ENCODE data around the gene OR6K2.

The OR6K2 gene

GRCh38 chr1:158681606-158682005 is 18.8 kb downstream of the OR6K2 start:
- no peak overlapping the region for H3K4me3 ChIP-seq (ENCODE audit: low read length)
- H3K9ac ChIP-seq (ENCODE audit: low read depth, low read length): no peak overlapping the region
- no peaks in the 10 kb centered on the region for H3K36me3 ChIP-seq (ENCODE audit: insufficient read depth, low read length)
- no peak overlapping the region for H3K4me2 ChIP-seq (ENCODE audit: low read length)
- no peaks in the 10 kb centered on the region for H3K9me3 ChIP-seq (replicated peaks; ENCODE audit: low read length)
- H3K27me3 ChIP-seq (ENCODE audit: control insufficient read depth, insufficient read depth, low read length): no peaks in the 10 kb centered on the region
- H3K4me1 ChIP-seq (ENCODE audit: control insufficient read depth, insufficient read depth, low read length): no peaks in the 10 kb centered on the region

- Histone ChIP-seq H3K9me3 (replicated peaks; ENCODE audit: low read length) (no peaks in the 10 kb centered on the region), H3K4me2 (ENCODE audit: low read length) (no peak overlapping the region), H3K4me3 (ENCODE audit: low read length) (no peak overlapping the region), H3K9ac (ENCODE audit: low read depth, low read length) (no peak overlapping the region), H3K4me1 (ENCODE audit: control insufficient read depth, insufficient read depth, low read length) (no peaks in the 10 kb centered on the region), H3K27me3 (ENCODE audit: control insufficient read depth, insufficient read depth, low read length) (no peaks in the 10 kb centered on the region), H3K36me3 (ENCODE audit: insufficient read depth, low read length) (no peaks in the 10 kb centered on the region)
Measured at GRCh38 chr1:158679289-158679688, 21.2 kb downstream of the OR6K2 start.

- no peaks in the 10 kb centered on the region for H3K27me3 ChIP-seq (ENCODE audit: control insufficient read depth, insufficient read depth, low read length)
- no peak overlapping the region for H3K4me2 ChIP-seq (ENCODE audit: low read length)
- no peak overlapping the region for H3K4me3 ChIP-seq (ENCODE audit: low read length)
- no peak overlapping the region for H3K9ac ChIP-seq (ENCODE audit: low read depth, low read length)
- H3K36me3 ChIP-seq (ENCODE audit: insufficient read depth, low read length): no peaks in the 10 kb centered on the region
- no peaks in the 10 kb centered on the region for H3K4me1 ChIP-seq (ENCODE audit: control insufficient read depth, insufficient read depth, low read length)
- no peaks in the 10 kb centered on the region for H3K9me3 ChIP-seq (replicated peaks; ENCODE audit: low read length)
Measured at GRCh38 chr1:158675563-158676323, 24.7 kb downstream of the OR6K2 start.

- Histone ChIP-seq H3K9ac (ENCODE audit: low read depth, low read length) (no peak overlapping the region), H3K36me3 (ENCODE audit: insufficient read depth, low read length) (no peaks in the 10 kb centered on the region), H3K27me3 (ENCODE audit: control insufficient read depth, insufficient read depth, low read length) (no peaks in the 10 kb centered on the region), H3K9me3 (replicated peaks; ENCODE audit: low read length) (no peaks in the 10 kb centered on the region), H3K4me1 (ENCODE audit: control insufficient read depth, insufficient read depth, low read length) (no peaks in the 10 kb centered on the region), H3K4me3 (ENCODE audit: low read length) (no peak overlapping the region), H3K4me2 (ENCODE audit: low read length) (no peak overlapping the region)
Measured at GRCh38 chr1:158674302-158674701, 26.1 kb downstream of the OR6K2 start.

- H3K36me3 ChIP-seq (ENCODE audit: insufficient read depth, low read length): no peaks in the 10 kb centered on the region
- no peaks in the 10 kb centered on the region for H3K4me1 ChIP-seq (ENCODE audit: control insufficient read depth, insufficient read depth, low read length)
- no peak overlapping the region for H3K4me2 ChIP-seq (ENCODE audit: low read length)
- H3K9ac ChIP-seq (ENCODE audit: low read depth, low read length): no peak overlapping the region
- no peaks in the 10 kb centered on the region for H3K9me3 ChIP-seq (replicated peaks; ENCODE audit: low read length)
- H3K4me3 ChIP-seq (ENCODE audit: low read length): no peak overlapping the region
- H3K27me3 ChIP-seq (ENCODE audit: control insufficient read depth, insufficient read depth, low read length): no peaks in the 10 kb centered on the region
Measured at GRCh38 chr1:158666037-158666436, 34.4 kb downstream of the OR6K2 start.

GRCh38 chr1:158654571-158654970 is 45.9 kb downstream of the OR6K2 start:
- H3K4me2 ChIP-seq (ENCODE audit: low read length): no peak overlapping the region
- no peak overlapping the region for H3K9ac ChIP-seq (ENCODE audit: low read depth, low read length)
- H3K4me1 ChIP-seq (ENCODE audit: control insufficient read depth, insufficient read depth, low read length): no peaks in the 10 kb centered on the region
- H3K36me3 ChIP-seq (ENCODE audit: insufficient read depth, low read length): no peaks in the 10 kb centered on the region
- H3K27me3 ChIP-seq (ENCODE audit: control insufficient read depth, insufficient read depth, low read length): no peaks in the 10 kb centered on the region
- H3K9me3 ChIP-seq (replicated peaks; ENCODE audit: low read length): no peaks in the 10 kb centered on the region
- H3K4me3 ChIP-seq (ENCODE audit: low read length): no peak overlapping the region

GRCh38 chr1:158654086-158654485 is 46.4 kb downstream of the OR6K2 start:
- H3K27me3 ChIP-seq (ENCODE audit: control insufficient read depth, insufficient read depth, low read length): no peaks in the 10 kb centered on the region
- no peaks in the 10 kb centered on the region for H3K4me1 ChIP-seq (ENCODE audit: control insufficient read depth, insufficient read depth, low read length)
- no peak overlapping the region for H3K4me2 ChIP-seq (ENCODE audit: low read length)
- H3K9ac ChIP-seq (ENCODE audit: low read depth, low read length): no peak overlapping the region
- H3K9me3 ChIP-seq (replicated peaks; ENCODE audit: low read length): no peaks in the 10 kb centered on the region
- no peak overlapping the region for H3K4me3 ChIP-seq (ENCODE audit: low read length)
- no peaks in the 10 kb centered on the region for H3K36me3 ChIP-seq (ENCODE audit: insufficient read depth, low read length)

- Histone ChIP-seq H3K36me3 (ENCODE audit: insufficient read depth, low read length) (no peaks in the 10 kb centered on the region), H3K27me3 (ENCODE audit: control insufficient read depth, insufficient read depth, low read length) (no peaks in the 10 kb centered on the region), H3K4me1 (ENCODE audit: control insufficient read depth, insufficient read depth, low read length) (no peaks in the 10 kb centered on the region), H3K4me2 (ENCODE audit: low read length) (no peak overlapping the region), H3K9ac (ENCODE audit: low read depth, low read length) (no peak overlapping the region), H3K4me3 (ENCODE audit: low read length) (no peak overlapping the region), H3K9me3 (replicated peaks; ENCODE audit: low read length) (no peaks in the 10 kb centered on the region)
Measured at GRCh38 chr1:158652721-158653334, 47.6 kb downstream of the OR6K2 start.
